Rectal smooth muscle tissue (tissue), 1 donor: ENCODE results near the gene STAP2.

ENCODE experiments used
- H3K27ac ChIP-seq: one replicate; pipeline ENCODE4 v1.7.0; 2013; ENCODE audit warnings: low read depth, low read length, inconsistent platforms
- H3K27me3 ChIP-seq: one replicate; pipeline ENCODE4 v1.7.0; 2013; ENCODE audit warnings: low read length; ENCODE audit not compliant: control insufficient read depth, insufficient read depth
- H3K36me3 ChIP-seq: one replicate; pipeline ENCODE4 v1.7.0; 2013; ENCODE audit warnings: low read length; ENCODE audit not compliant: control insufficient read depth, insufficient read depth
- H3K4me1 ChIP-seq: one replicate; pipeline ENCODE4 v1.7.0; 2013; ENCODE audit warnings: low read length; ENCODE audit not compliant: control insufficient read depth, insufficient read depth
- H3K4me3 ChIP-seq: one replicate; pipeline ENCODE4 v1.7.0; 2013; ENCODE audit warnings: low read length
- H3K9ac ChIP-seq: one replicate; pipeline ENCODE4 v1.7.0; 2013; ENCODE audit warnings: low read length

Gene STAP2

DNA sequence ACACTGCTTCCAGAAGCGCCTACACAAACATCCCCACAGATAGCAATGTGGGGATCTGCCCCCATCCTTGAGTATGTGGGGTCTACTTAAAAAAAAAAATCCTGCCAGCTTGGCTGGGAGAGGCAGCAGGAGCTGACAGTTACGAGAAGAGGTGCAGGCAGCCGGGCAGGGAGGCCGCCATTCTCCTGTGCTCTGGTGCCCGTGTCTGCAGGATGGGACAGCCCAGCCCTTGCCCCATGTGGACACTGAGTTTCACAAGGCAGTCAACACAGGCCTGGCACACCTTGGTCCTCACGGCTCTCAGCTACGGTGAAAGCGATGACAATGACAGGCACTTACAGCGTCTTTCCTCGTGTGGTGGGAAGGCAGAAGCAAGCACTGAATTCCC, 28.7 kb upstream of the STAP2 start:
- Histone ChIP-seq H3K4me1 (peaks cover 10% of the 10 kb centered on the region), H3K27ac (no peak overlapping the region), H3K4me3 (no peak overlapping the region), H3K27me3 (no peaks in the 10 kb centered on the region), H3K9ac (no peak overlapping the region), H3K36me3 (peaks cover 10% of the 10 kb centered on the region)

DNA sequence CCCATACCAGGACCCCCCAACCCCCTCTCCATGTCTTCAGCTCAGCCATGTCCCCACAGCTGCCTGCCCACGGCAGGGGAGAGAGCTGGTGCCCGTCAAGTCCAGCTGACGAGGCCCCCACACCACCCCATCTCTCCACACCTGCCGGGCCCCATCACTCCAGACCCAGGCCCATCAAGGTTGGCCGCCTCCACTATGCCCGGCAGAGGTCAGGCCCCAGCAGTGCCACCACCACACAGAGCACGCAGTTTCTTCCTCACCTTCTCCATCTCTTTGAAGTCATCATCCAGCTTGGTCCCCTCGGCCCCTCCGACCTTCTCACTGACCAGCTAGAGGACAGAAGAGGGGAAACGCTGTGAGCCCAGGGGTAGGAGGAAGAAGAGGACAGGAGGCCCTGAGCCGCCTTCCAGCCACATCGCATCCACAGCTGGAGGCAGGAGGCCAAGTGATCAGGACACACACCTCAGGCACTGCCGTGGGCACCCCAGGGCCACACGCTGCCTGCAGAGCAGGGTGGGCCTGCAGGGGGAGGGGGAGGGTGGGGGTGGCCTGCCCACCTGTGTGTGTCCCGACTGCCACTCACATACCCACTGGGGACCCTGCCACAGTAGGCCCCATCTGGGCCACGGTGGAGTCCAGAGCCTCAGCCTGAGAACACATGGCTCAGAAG, 28.2 kb upstream of the STAP2 start:
- no peak overlapping the region for H3K27ac ChIP-seq
- H3K4me3 ChIP-seq, result no peak overlapping the region
- peaks cover 10% of the 10 kb centered on the region for H3K36me3 ChIP-seq
- H3K4me1 ChIP-seq, result peaks cover 10% of the 10 kb centered on the region
- H3K27me3 ChIP-seq, result no peaks in the 10 kb centered on the region
- no peak overlapping the region for H3K9ac ChIP-seq

DNA sequence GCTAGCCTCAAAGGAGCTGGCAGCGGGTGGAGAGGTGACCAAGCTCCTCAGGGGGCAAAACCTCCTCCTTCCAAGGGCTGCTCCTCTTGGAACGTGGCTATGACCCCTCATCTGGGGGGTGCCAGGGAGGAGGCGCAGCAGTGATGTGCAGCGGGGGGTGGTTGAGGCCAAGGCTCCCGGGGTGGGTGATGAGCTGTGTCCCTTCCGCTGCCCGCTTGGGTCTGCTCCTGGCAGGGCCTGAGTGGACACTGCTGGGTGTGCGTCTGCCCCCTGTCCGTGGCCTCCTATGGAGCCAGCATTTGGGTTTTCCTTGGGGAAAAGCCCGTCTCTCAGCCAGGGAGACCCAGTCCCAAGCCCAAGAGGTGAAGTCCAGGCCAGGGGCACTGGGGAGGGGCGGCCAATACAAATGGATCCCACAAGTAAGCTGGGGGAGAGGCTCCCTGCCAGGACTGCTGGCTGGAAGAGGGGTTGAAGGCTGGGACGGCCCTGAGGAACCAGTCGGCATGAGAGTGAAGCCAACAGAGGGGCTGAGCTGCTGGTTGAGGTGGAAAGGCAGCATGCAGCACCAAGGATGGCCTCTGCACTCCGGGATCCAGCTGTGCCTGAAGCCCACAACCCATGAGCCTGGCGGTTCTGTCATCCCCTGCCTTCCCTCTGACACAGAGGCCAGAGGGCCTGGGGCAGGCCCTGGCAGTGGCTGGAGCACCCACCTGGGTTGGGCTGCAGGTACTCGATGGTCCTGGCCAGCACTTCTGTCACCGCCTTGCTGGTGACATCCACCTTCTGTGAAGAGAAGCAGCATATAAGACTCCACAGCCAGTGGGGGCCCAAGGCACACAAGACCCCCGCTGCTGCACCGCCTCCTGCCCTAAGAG, 27.4 kb upstream of the STAP2 start:
- Histone ChIP-seq H3K9ac (no peak overlapping the region), H3K36me3 (peaks cover 11% of the 10 kb centered on the region), H3K4me3 (no peak overlapping the region), H3K4me1 (peaks cover 10% of the 10 kb centered on the region), H3K27me3 (no peaks in the 10 kb centered on the region), H3K27ac (no peak overlapping the region)

- no peaks in the 10 kb centered on the region for H3K27me3 ChIP-seq
- H3K4me1 ChIP-seq, result peaks cover 10% of the 10 kb centered on the region
- no peak overlapping the region for H3K4me3 ChIP-seq
- no peak overlapping the region for H3K9ac ChIP-seq
- no peak overlapping the region for H3K27ac ChIP-seq
- peaks cover 13% of the 10 kb centered on the region for H3K36me3 ChIP-seq
Observed at GRCh38 chr19:4365341-4365740, 26.7 kb upstream of the STAP2 start.

- Histone ChIP-seq H3K4me1 (peaks cover 7% of the 10 kb centered on the region), H3K36me3 (peaks cover 19% of the 10 kb centered on the region), H3K27ac (no peak overlapping the region), H3K4me3 (no peak overlapping the region), H3K9ac (no peak overlapping the region), H3K27me3 (no peaks in the 10 kb centered on the region)
Observed at GRCh38 chr19:4363571-4364304, 25.1 kb upstream of the STAP2 start.

GRCh38 chr19:4362831-4363545, 24.4 kb upstream of the STAP2 start:
- peaks cover 1% of the 10 kb centered on the region for H3K4me1 ChIP-seq
- no peak overlapping the region for H3K9ac ChIP-seq
- H3K4me3 ChIP-seq, result no peak overlapping the region
- no peaks in the 10 kb centered on the region for H3K27me3 ChIP-seq
- peaks cover 19% of the 10 kb centered on the region for H3K36me3 ChIP-seq
- H3K27ac ChIP-seq, result no peak overlapping the region

DNA sequence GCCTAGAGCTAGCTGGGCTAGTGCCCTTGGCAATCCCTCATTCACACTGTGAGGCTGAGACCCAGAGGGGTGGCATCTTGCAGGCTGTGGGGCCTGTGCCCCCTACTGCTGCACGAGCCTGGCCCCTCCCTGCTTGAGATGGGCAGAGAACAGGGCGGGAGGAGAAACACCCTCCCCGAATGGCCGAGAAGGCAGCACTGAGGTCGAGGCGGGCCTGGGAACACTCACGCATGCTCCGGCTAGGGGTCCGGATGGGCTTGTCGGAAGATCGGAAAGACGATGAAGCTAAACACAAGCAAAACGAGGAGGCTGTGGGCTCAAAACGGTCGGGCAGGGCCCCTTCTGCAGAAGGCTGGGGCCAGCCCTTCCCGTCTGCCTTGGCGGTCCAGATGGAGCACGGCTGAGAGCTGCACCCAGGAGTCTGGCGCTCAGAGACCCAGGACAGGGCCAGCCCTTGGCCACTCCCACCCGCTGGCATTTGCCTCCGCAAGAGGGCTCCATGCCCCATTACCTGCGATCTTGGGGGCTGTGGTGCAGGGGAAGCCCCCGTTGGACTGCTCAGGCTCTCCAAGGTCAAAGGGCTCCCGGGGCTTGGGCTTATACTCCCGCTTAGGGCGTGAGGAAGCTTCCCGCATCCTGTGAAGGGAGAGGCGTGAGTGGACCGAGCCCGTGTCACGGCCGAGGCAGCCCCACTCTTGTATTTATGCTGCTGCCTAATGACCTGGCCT, 23.6 kb upstream of the STAP2 start:
- Histone ChIP-seq H3K4me3 (no peak overlapping the region), H3K4me1 (no peaks in the 10 kb centered on the region)

DNA sequence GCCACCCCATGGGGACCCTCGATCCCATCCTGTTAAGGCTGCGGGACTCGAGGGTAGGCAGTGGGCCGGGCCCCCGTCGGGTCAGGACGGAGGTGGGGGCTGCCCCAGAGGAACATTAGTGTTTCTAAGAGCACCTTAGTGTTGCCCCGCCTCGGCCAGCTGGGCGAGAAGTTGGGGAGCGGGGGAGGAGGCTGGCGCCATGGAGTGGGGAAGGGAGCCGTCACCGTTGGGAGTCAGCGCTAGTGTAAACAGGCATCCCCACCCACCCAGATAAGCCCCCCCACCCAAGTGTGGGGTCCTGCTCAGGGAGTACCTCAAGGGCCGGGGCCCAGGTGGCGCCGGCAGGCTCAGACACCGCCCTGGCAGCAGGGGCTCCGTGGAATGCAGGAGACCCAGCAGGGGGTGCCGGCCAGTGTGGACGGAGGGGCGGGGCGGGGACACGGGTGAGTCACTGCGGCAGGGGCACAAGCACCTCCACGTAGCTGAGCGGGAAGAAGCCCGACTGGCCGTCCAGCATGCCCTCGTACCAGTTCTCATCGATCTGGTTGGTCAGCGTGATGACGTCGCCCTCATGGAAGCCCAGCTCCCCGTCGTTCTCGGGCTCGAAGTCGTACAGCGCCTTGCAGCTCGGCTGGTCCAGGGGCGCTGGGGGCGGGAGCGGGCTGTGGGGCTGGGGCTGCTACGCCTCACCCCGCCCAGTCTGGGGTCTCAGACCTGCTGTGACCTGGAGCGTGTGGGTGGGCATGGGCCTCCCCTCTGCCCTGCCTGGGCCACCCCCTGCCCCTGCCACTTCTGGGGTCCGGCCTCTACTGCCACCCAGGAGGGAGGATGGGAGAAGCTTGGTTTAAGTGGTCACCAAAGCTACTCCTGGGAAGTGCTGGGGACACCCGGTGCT, 22.8 kb upstream of the STAP2 start:
- Histone ChIP-seq H3K27ac (no peak overlapping the region), H3K4me3 (no peak overlapping the region), H3K36me3 (peaks cover 19% of the 10 kb centered on the region), H3K9ac (no peak overlapping the region), H3K27me3 (no peaks in the 10 kb centered on the region), H3K4me1 (no peaks in the 10 kb centered on the region)

More for the DNA sequence above, 23.6 kb upstream of the STAP2 start:
- Histone ChIP-seq H3K36me3 (peaks cover 19% of the 10 kb centered on the region), H3K27me3 (no peaks in the 10 kb centered on the region), H3K27ac (no peak overlapping the region), H3K9ac (no peak overlapping the region)

GRCh38 chr19:4360641-4361151, 22.1 kb upstream of the STAP2 start:
- Histone ChIP-seq H3K4me1 (no peaks in the 10 kb centered on the region), H3K9ac (no peak overlapping the region), H3K27me3 (no peaks in the 10 kb centered on the region), H3K27ac (no peak overlapping the region), H3K4me3 (no peak overlapping the region), H3K36me3 (peaks cover 19% of the 10 kb centered on the region)

DNA sequence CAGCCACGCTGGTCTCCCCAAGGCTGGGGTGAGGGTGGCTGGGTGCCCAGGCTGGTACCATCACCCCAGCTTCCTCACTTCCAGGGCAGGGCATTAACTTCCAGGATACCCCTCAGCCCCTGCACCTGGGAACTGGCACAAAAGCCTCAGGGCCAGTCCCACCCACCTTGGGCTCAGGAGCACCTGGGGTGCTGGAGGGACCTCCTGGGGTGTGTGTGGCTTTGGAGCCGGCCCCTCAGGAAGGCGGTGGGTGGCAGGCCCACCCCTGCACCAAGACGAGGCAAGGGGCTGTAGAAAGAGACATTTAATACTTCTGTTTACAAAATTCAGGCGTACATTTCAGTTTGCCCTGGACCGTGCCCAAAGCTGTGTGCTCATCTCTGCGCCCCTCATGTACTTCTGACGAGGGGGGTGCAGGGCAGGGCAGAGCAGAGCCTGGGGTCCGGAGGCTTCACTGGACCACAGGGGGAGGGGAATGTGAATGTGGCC, 21.5 kb upstream of the STAP2 start:
- H3K4me3 ChIP-seq, result no peak overlapping the region
- no peak overlapping the region for H3K9ac ChIP-seq
- peak overlapping the region; percentile 3 for H3K27ac ChIP-seq
- no peaks in the 10 kb centered on the region for H3K4me1 ChIP-seq
- peaks cover 14% of the 10 kb centered on the region for H3K36me3 ChIP-seq
- H3K27me3 ChIP-seq, result no peaks in the 10 kb centered on the region

DNA sequence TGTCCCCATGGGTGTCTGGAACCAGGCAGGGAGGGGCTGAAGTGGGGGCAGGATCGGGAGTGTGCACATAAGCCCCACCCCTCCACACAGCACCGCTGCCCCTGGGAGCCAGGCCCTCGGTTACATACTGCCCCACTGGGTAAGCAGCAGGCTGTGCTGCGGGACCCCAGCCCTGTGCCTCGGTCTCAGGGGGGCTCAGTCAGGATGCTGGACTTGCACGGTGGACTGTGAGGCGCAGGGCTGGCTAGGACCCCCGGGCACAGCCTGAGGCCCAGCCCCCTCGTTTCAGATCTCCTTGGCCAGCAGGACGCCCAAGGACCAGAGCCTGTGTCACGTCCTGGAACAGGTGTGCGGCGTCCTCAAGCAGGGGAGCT, 21.0 kb upstream of the STAP2 start:
- Histone ChIP-seq H3K27me3 (no peaks in the 10 kb centered on the region), H3K27ac (no peak overlapping the region), H3K9ac (no peak overlapping the region), H3K4me3 (no peak overlapping the region), H3K36me3 (peaks cover 14% of the 10 kb centered on the region), H3K4me1 (no peaks in the 10 kb centered on the region)
